A549 (cell line): ENCODE measurements around the gene TMPRSS6.

Experiments
- EHMT2 ChIP-seq: fragments of 200-600 bp; sonication (generic); IDR thresholded peaks from 2 replicates; pipeline ENCODE4 v1.6.1; 2016; ENCODE audit warnings: antibody characterized with exemption, low read depth, mild to moderate bottlenecking, moderate library complexity
- TF ChIP-seq, protein P1 (sequence below): fragments of >200 bp; sonication (Bioruptor Twin); formaldehyde crosslinking; IDR thresholded peaks from 3 replicates; pipeline ENCODE4 v1.5.1; 2016
- TF ChIP-seq, protein P2 (sequence below): IDR thresholded peaks from 2 replicates; pipeline ENCODE4 v1.6.1; 2012
- TF ChIP-seq, protein P3 (sequence below): fragments of 150-350 bp; IDR thresholded peaks from 2 replicates; pipeline ENCODE4 v1.6.1; 2014; ENCODE audit warnings: low read depth, mild to moderate bottlenecking, low read length

DNA sequence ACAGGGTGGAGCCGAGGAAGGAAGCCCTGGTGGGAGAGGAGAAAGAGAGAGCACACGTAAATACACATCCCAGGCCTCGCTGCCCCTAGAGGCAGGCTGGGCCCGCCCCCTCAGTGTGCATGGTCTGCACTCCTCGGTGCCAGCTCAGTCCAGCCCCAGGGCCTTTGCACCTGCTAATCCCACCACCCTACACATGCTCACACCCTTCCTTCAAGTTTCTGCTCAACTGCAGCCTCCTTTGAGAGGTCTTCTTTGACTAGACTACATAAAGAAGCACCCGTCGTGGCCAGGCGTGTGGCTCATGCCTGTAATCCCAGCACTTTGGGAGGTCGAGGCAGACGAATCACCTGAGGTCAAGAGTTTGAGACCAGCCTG lies 34.7 kb upstream of the TMPRSS6 start:
- TF ChIP-seq, protein P1, sequence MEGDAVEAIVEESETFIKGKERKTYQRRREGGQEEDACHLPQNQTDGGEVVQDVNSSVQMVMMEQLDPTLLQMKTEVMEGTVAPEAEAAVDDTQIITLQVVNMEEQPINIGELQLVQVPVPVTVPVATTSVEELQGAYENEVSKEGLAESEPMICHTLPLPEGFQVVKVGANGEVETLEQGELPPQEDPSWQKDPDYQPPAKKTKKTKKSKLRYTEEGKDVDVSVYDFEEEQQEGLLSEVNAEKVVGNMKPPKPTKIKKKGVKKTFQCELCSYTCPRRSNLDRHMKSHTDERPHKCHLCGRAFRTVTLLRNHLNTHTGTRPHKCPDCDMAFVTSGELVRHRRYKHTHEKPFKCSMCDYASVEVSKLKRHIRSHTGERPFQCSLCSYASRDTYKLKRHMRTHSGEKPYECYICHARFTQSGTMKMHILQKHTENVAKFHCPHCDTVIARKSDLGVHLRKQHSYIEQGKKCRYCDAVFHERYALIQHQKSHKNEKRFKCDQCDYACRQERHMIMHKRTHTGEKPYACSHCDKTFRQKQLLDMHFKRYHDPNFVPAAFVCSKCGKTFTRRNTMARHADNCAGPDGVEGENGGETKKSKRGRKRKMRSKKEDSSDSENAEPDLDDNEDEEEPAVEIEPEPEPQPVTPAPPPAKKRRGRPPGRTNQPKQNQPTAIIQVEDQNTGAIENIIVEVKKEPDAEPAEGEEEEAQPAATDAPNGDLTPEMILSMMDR, result no peak
- no peak for TF ChIP-seq EHMT2
- TF ChIP-seq, protein P2, sequence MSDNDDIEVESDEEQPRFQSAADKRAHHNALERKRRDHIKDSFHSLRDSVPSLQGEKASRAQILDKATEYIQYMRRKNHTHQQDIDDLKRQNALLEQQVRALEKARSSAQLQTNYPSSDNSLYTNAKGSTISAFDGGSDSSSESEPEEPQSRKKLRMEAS, result no peak
- TF ChIP-seq, protein P3, sequence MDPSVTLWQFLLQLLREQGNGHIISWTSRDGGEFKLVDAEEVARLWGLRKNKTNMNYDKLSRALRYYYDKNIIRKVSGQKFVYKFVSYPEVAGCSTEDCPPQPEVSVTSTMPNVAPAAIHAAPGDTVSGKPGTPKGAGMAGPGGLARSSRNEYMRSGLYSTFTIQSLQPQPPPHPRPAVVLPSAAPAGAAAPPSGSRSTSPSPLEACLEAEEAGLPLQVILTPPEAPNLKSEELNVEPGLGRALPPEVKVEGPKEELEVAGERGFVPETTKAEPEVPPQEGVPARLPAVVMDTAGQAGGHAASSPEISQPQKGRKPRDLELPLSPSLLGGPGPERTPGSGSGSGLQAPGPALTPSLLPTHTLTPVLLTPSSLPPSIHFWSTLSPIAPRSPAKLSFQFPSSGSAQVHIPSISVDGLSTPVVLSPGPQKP, result no peak
